Lower leg skin (tissue), 3 donors: ENCODE measurements around the gene OR2H2.

Experiments used
- CTCF ChIP-seq, 3 donors: fragments of 450-650 bp; IDR thresholded peaks; one replicate each; pipeline ENCODE4 v1.5.1; 2016; ENCODE audit warnings: antibody characterized with exemption in 3 of 3, mild to moderate bottlenecking in 3 of 3, moderate library complexity in 2 of 3
- POLR2A ChIP-seq, 2 donors: fragments of 450-650 bp; IDR thresholded peaks; one replicate each; pipeline ENCODE4 v1.6.1; 2016 to 2017; ENCODE audit warnings: antibody characterized with exemption in 2 of 2, mild to moderate bottlenecking in 1 of 2, moderate library complexity in 1 of 2

- TF ChIP-seq CTCF (IDR thresholded peaks at IDR 0.05), result no peak
- TF ChIP-seq POLR2A (IDR thresholded peaks at IDR 0.05), result no peak
These were observed 43.0 kb downstream of the OR2H2 start for GRCh38 chr6:29627755-29628418.
